ENCODE measurements around the gene HDAC1.

DNA sequence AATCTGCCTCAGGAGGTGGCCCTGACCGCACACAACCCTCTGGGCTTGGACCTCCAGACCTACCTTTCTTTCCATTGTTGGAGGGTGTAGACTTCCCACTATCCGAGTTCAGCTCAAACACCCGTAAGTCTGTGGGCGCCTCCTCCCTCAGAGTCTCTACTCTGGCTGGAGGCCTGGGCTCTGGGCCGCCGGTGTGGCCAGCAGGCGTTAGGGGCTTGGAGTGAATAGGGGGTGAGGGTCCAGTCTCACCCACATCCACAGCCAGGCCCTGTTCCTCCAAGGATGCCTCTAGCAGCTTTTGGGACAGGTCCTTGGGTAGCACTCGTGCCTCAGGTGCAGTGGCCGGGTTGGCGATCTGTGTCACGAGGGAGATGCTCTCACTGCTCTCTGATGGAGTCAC lies 84.3 kb downstream of the HDAC1 start:
- TF ChIP-seq MAFK (IDR thresholded peaks at IDR 0.05; ENCODE audit: low read depth, low read length) (no peak), RCOR1 (IDR thresholded peaks at IDR 0.05; ENCODE audit: insufficient replicate concordance, low read length) (no peak), RAD21 (IDR thresholded peaks at IDR 0.05; ENCODE audit: low read length) (no peak), POLR2A (IDR thresholded peaks at IDR 0.05; ENCODE audit: low read depth, low read length) (no peak), FOS (IDR thresholded peaks at IDR 0.05; ENCODE audit: low read depth, low read length) (no peak), MXI1 (IDR thresholded peaks at IDR 0.05; ENCODE audit: borderline replicate concordance, low read depth, low read length) (no peak), CEBPB (IDR thresholded peaks at IDR 0.05; ENCODE audit: low read depth, low read length) (no peak), NFE2L2 (IDR thresholded peaks at IDR 0.05; ENCODE audit: low read depth, low read length) (no peak), RFX5 (IDR thresholded peaks at IDR 0.05; ENCODE audit: low read depth, low read length) (no peak)
- TF ChIP-seq, protein P1, sequence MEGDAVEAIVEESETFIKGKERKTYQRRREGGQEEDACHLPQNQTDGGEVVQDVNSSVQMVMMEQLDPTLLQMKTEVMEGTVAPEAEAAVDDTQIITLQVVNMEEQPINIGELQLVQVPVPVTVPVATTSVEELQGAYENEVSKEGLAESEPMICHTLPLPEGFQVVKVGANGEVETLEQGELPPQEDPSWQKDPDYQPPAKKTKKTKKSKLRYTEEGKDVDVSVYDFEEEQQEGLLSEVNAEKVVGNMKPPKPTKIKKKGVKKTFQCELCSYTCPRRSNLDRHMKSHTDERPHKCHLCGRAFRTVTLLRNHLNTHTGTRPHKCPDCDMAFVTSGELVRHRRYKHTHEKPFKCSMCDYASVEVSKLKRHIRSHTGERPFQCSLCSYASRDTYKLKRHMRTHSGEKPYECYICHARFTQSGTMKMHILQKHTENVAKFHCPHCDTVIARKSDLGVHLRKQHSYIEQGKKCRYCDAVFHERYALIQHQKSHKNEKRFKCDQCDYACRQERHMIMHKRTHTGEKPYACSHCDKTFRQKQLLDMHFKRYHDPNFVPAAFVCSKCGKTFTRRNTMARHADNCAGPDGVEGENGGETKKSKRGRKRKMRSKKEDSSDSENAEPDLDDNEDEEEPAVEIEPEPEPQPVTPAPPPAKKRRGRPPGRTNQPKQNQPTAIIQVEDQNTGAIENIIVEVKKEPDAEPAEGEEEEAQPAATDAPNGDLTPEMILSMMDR (conservative IDR thresholded peaks at IDR 0.05; ENCODE audit: low read depth, low read length), result no peak
- TF ChIP-seq, protein P2, sequence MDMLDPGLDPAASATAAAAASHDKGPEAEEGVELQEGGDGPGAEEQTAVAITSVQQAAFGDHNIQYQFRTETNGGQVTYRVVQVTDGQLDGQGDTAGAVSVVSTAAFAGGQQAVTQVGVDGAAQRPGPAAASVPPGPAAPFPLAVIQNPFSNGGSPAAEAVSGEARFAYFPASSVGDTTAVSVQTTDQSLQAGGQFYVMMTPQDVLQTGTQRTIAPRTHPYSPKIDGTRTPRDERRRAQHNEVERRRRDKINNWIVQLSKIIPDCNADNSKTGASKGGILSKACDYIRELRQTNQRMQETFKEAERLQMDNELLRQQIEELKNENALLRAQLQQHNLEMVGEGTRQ (IDR thresholded peaks at IDR 0.05; ENCODE audit: low read depth, low read length), result no peak
- TF ChIP-seq, protein P3, sequence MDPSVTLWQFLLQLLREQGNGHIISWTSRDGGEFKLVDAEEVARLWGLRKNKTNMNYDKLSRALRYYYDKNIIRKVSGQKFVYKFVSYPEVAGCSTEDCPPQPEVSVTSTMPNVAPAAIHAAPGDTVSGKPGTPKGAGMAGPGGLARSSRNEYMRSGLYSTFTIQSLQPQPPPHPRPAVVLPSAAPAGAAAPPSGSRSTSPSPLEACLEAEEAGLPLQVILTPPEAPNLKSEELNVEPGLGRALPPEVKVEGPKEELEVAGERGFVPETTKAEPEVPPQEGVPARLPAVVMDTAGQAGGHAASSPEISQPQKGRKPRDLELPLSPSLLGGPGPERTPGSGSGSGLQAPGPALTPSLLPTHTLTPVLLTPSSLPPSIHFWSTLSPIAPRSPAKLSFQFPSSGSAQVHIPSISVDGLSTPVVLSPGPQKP (IDR thresholded peaks at IDR 0.05; ENCODE audit: borderline replicate concordance, low read depth, low read length), result no peak

Data from IMR-90 (cell line).